CD4-positive, CD25-positive, alpha-beta regulatory T cell (primary cell): ENCODE measurements around the gene HLA-DOB. TPM values are rescaled to one million over a fixed set of nuclear protein-coding genes. Genes with fewer than 3 reads are reported as not detected.

Experiments used
- ATAC-seq, 2 donors: fragments of 150-1000 bp; cut with Tn5 transposase; one replicate each; pipeline ENCODE4 v1.10.0; 2021; ENCODE audit warnings: low read depth in 2 of 2, moderate number of reproducible peaks in 2 of 2, moderate library complexity in 1 of 2
- DNase-seq, 3 donors: peaks; one replicate each; pipeline versions ENCODE4 v3.0.0 to v3.0.0-alpha.2; 2012 to 2022; ENCODE audit warnings: mixed read lengths in 1 of 3
- H3K27ac ChIP-seq: one replicate; pipeline ENCODE4 v1.7.0; 2013; ENCODE audit warnings: mild to moderate bottlenecking, low read length; ENCODE audit not compliant: insufficient read depth, poor library complexity, severe bottlenecking
- H3K27me3 ChIP-seq: one replicate; pipeline ENCODE4 v1.7.0; 2013; ENCODE audit warnings: low read length; ENCODE audit not compliant: control insufficient read depth, insufficient read depth
- H3K36me3 ChIP-seq: one replicate; pipeline ENCODE4 v1.7.0; 2013; ENCODE audit warnings: mild to moderate bottlenecking, low read length, moderate library complexity; ENCODE audit not compliant: control insufficient read depth, insufficient read depth
- H3K4me1 ChIP-seq: 2 replicates; pipeline ENCODE4 v1.7.0; 2013; ENCODE audit warnings: mild to moderate bottlenecking, low read length; ENCODE audit not compliant: insufficient read depth, control insufficient read depth, poor library complexity, severe bottlenecking
- H3K4me3 ChIP-seq: one replicate; pipeline ENCODE4 v1.7.0; 2013; ENCODE audit warnings: low read depth, mild to moderate bottlenecking, low read length, moderate library complexity
- H3K9me3 ChIP-seq, 2 experiments: 1 replicate in 1 of 2; 2 replicates in 1 of 2; pipeline ENCODE4 v1.7.0; 2013; ENCODE audit warnings: low read length in 2 of 2, mild to moderate bottlenecking in 1 of 2, moderate library complexity in 1 of 2; ENCODE audit not compliant: control insufficient read depth in 2 of 2
- H3K27ac Mint-ChIP-seq, 3 donors: one replicate each; pipeline ENCODE4 v1.8.0; 2020 to 2022; ENCODE audit warnings: mild to moderate bottlenecking in 3 of 3, mixed read lengths in 3 of 3, moderate library complexity in 2 of 3
- H3K27me3 Mint-ChIP-seq: one replicate; pipeline ENCODE4 v1.8.0; 2022; ENCODE audit warnings: mild to moderate bottlenecking, mixed read lengths
- H3K36me3 Mint-ChIP-seq: one replicate; pipeline ENCODE4 v1.8.0; 2020; ENCODE audit warnings: mixed read lengths
- H3K4me1 Mint-ChIP-seq, 4 donors: one replicate each; pipeline ENCODE4 v1.8.0; 2020 to 2022; ENCODE audit warnings: mixed read lengths in 4 of 4, mild to moderate bottlenecking in 1 of 4
- H3K4me3 Mint-ChIP-seq, 4 donors: one replicate each; pipeline ENCODE4 v1.8.0; 2020 to 2022; ENCODE audit warnings: mild to moderate bottlenecking in 4 of 4, mixed read lengths in 4 of 4, moderate library complexity in 3 of 4
- H3K9me3 Mint-ChIP-seq, 7 donors: one replicate each; pipeline ENCODE4 v1.8.0; 2020 to 2022; ENCODE audit warnings: mixed read lengths in 7 of 7, mild to moderate bottlenecking in 3 of 7, moderate library complexity in 2 of 7
- polyA plus RNA-seq, 4 donors: library from polyadenylated mRNA; unstranded; fragments of 300-500 nt; fragmentation: Illumina TruSeq; gene quantifications; one replicate each; pipeline ENCODE4 v1.2.3, GENCODE V29; 2021
- total RNA-seq: library from RNA; stranded (reverse); gene quantifications from one replicate; pipeline ENCODE4 v1.2.3, GENCODE V29; 2022

HLA-DOB gene
- total and polyA plus RNA-seq, 5 donors from 2014 or later, result 0.31 to 6.8 (median 2.7) TPM

- Mint-ChIP-seq H3K4me1 (peaks cover 0 to 9% (median 7%) of the 10 kb centered on the region in 4 donors), H3K27ac (no peak overlapping the region), H3K9me3 (peaks cover 0 to 11% (median 5%) of the 10 kb centered on the region in 7 donors), H3K36me3 (no peaks in the 10 kb centered on the region), H3K27me3 (peaks cover 68% of the 10 kb centered on the region), H3K4me3 (no peak overlapping the region)
- H3K9me3 ChIP-seq, result peaks cover 0 to 9% of the 10 kb centered on the region in 2 experiments
- H3K4me3 ChIP-seq, result no peak overlapping the region
- no peak overlapping the region for H3K27ac ChIP-seq
- peaks cover 53% of the 10 kb centered on the region for H3K27me3 ChIP-seq
- DNase-seq (no peak), ATAC-seq (no peak)
- H3K36me3 ChIP-seq, result no peaks in the 10 kb centered on the region
- H3K4me1 ChIP-seq, result peaks cover 10% of the 10 kb centered on the region
Observed at GRCh38 chr6:32799740-32800139, 17.1 kb downstream of the HLA-DOB start.

GRCh38 chr6:32799168-32799567 lies 17.6 kb downstream of the HLA-DOB start:
- no peak for ATAC-seq
- peaks cover 2 to 15% (median 8%) of the 10 kb centered on the region in 4 donors for H3K4me1 Mint-ChIP-seq
- no peak overlapping the region for H3K27ac Mint-ChIP-seq
- peaks cover 0 to 9% of the 10 kb centered on the region in 2 experiments for H3K9me3 ChIP-seq
- no peaks in the 10 kb centered on the region for H3K36me3 ChIP-seq
- peaks cover 54% of the 10 kb centered on the region for H3K27me3 ChIP-seq
- peaks cover 10% of the 10 kb centered on the region for H3K4me1 ChIP-seq
- H3K27ac ChIP-seq, result no peak overlapping the region
- no peak overlapping the region for H3K4me3 Mint-ChIP-seq
- no peak overlapping the region for H3K4me3 ChIP-seq
- DNase-seq, result peak in 1 of 3 donors; percentile 12
- peaks cover 0 to 10% (median 5%) of the 10 kb centered on the region in 7 donors for H3K9me3 Mint-ChIP-seq
- peaks cover 67% of the 10 kb centered on the region for H3K27me3 Mint-ChIP-seq
- no peaks in the 10 kb centered on the region for H3K36me3 Mint-ChIP-seq

- Mint-ChIP-seq H3K36me3 (no peaks in the 10 kb centered on the region), H3K27me3 (peaks cover 67% of the 10 kb centered on the region), H3K4me1 (peaks cover 4 to 16% (median 10%) of the 10 kb centered on the region in 4 donors), H3K27ac (peak overlapping the region in 2 of 3 donors; percentile 5 to 43), H3K4me3 (peak overlapping the region in 2 of 4 donors; percentile 54 to 56), H3K9me3 (peaks cover 0 to 10% (median 5%) of the 10 kb centered on the region in 7 donors)
- Histone ChIP-seq H3K9me3 (peaks cover 0 to 9% of the 10 kb centered on the region in 2 experiments), H3K27ac (no peak overlapping the region), H3K4me3 (peak overlapping the region; percentile 30), H3K4me1 (peaks cover 10% of the 10 kb centered on the region), H3K27me3 (peaks cover 54% of the 10 kb centered on the region), H3K36me3 (no peaks in the 10 kb centered on the region)
- peak; percentile 59 to 79 for ATAC-seq
- peak; percentile 66 to 71 (median 68) for DNase-seq
Observed at GRCh38 chr6:32796848-32797776, 19.7 kb downstream of the HLA-DOB start.

GRCh38 chr6:32794510-32794909 lies 22.3 kb downstream of the HLA-DOB start:
- H3K4me1 ChIP-seq, result peaks cover 10% of the 10 kb centered on the region
- no peak overlapping the region for H3K4me3 Mint-ChIP-seq
- peaks cover 0 to 9% of the 10 kb centered on the region in 2 experiments for H3K9me3 ChIP-seq
- H3K4me3 ChIP-seq, result no peak overlapping the region
- ATAC-seq, result peak in 1 of 2 donors; percentile 27
- peaks cover 0 to 10% (median 5%) of the 10 kb centered on the region in 7 donors for H3K9me3 Mint-ChIP-seq
- no peak overlapping the region for H3K27ac Mint-ChIP-seq
- H3K27ac ChIP-seq, result no peak overlapping the region
- H3K36me3 ChIP-seq, result no peaks in the 10 kb centered on the region
- H3K27me3 Mint-ChIP-seq, result peaks cover 74% of the 10 kb centered on the region
- peaks cover 4 to 16% (median 10%) of the 10 kb centered on the region in 4 donors for H3K4me1 Mint-ChIP-seq
- no peaks in the 10 kb centered on the region for H3K36me3 Mint-ChIP-seq
- peaks cover 50% of the 10 kb centered on the region for H3K27me3 ChIP-seq
- DNase-seq, result peak in 1 of 3 donors; percentile 4

GRCh38 chr6:32792901-32793435 lies 23.8 kb downstream of the HLA-DOB start:
- ATAC-seq (no peak), DNase-seq (no peak)
- Histone ChIP-seq H3K9me3 (no peaks in the 10 kb centered on the region), H3K27ac (no peak overlapping the region), H3K4me3 (no peak overlapping the region), H3K27me3 (peaks cover 41% of the 10 kb centered on the region), H3K4me1 (peaks cover 10% of the 10 kb centered on the region), H3K36me3 (no peaks in the 10 kb centered on the region)
- Mint-ChIP-seq H3K9me3 (no peaks in the 10 kb centered on the region), H3K27ac (no peak overlapping the region), H3K4me3 (no peak overlapping the region), H3K27me3 (peaks cover 74% of the 10 kb centered on the region), H3K4me1 (peaks cover 4 to 16% (median 10%) of the 10 kb centered on the region in 4 donors), H3K36me3 (no peaks in the 10 kb centered on the region)

GRCh38 chr6:32790306-32790705 lies 26.5 kb downstream of the HLA-DOB start:
- Mint-ChIP-seq H3K27ac (no peak overlapping the region), H3K4me1 (peaks cover 0 to 9% (median 6%) of the 10 kb centered on the region in 4 donors), H3K36me3 (no peaks in the 10 kb centered on the region), H3K9me3 (peaks cover 0 to 3% (median 0%) of the 10 kb centered on the region in 7 donors), H3K27me3 (peaks cover 84% of the 10 kb centered on the region), H3K4me3 (no peak overlapping the region)
- DNase-seq (no peak), ATAC-seq (no peak)
- Histone ChIP-seq H3K27ac (no peak overlapping the region), H3K36me3 (no peaks in the 10 kb centered on the region), H3K4me1 (no peaks in the 10 kb centered on the region), H3K4me3 (no peak overlapping the region), H3K9me3 (no peaks in the 10 kb centered on the region), H3K27me3 (peaks cover 35% of the 10 kb centered on the region)

- Histone ChIP-seq H3K4me1 (no peaks in the 10 kb centered on the region), H3K27me3 (peaks cover 21% of the 10 kb centered on the region), H3K9me3 (peaks cover 6 to 9% of the 10 kb centered on the region in 2 experiments), H3K36me3 (no peaks in the 10 kb centered on the region), H3K4me3 (no peak overlapping the region), H3K27ac (no peak overlapping the region)
- Mint-ChIP-seq H3K27me3 (peaks cover 71% of the 10 kb centered on the region), H3K27ac (peak overlapping the region in 1 of 3 donors; percentile 14), H3K36me3 (no peaks in the 10 kb centered on the region), H3K4me1 (no peaks in the 10 kb centered on the region), H3K9me3 (peaks cover 0 to 7% (median 2%) of the 10 kb centered on the region in 7 donors), H3K4me3 (no peak overlapping the region)
- ATAC-seq (peak; percentile 37 to 55), DNase-seq (peak; percentile 15 to 54 (median 49))
Observed at GRCh38 chr6:32785781-32786533, 30.8 kb downstream of the HLA-DOB start.
